Left ventricle myocardium superior (tissue), 1 donor: ENCODE measurements around the gene NETO2. TPM values are rescaled to one million over a fixed set of nuclear protein-coding genes. Genes with fewer than 3 reads are reported as not detected.
"Not testable (repeated sequence)": the region's sequence is repeated elsewhere in the genome, so short reads cannot be mapped to it uniquely, and the experiment has no call there.

Experiments used
- ATAC-seq: fragments of 200-7000 bp; cut with Tn5 transposase; one replicate; pipeline ENCODE4 v1.9.1; 2020; ENCODE audit warnings: mild to moderate bottlenecking, moderate library complexity
- DNase-seq: peaks from one replicate; pipeline ENCODE4 v3.0.0-alpha.2; 2020
- intact Hi-C: fragments of 100-400 bp; cut with micrococcal nuclease; formaldehyde crosslinking; loops from one replicate; pipeline ENCODE4 v1.11.0; 2022
- long read RNA-seq: library from polyadenylated mRNA; unstranded; transcript quantifications from one replicate; pipeline ENCODE4 v2.0.0, GENCODE V29; 2021
- total RNA-seq: library from RNA; stranded (reverse); fragmentation: NEBNext Ultra II Directional; extraction: Animal tissue kit (Norgen Biotek cat#: 25700); gene quantifications from one replicate; pipeline ENCODE4 v1.2.1, GENCODE V29; 2021
- donor health status: DM: no; HTN: yes; CAD: no; lungs with severe emphysema.

The NETO2 gene
- 2.3 TPM for total RNA-seq
- long read RNA-seq, full-length matches to known transcripts = 6 of 6 reads
- long read RNA-seq, partial matches to known transcripts = 0 of 6 reads
- long read RNA-seq, other reads (novel, unspliced or antisense) = 0 of 6 reads

- ATAC-seq = peak; percentile 70
- DNase-seq = peak; percentile 78
- intact Hi-C loops = loop anchor here (5.0 to 10.0 kb wide), 2 partner anchors 911 to 1013 kb away; partner anchors contain the start of gene ABCC12
Measured at GRCh38 chr16:47143677-47144558, at the start of gene NETO2. Gene NETO2, minus strand, starts transcription at chr16:47143945. Its CDS starts 333 bp downstream, at chr16:47143612.

GRCh38 chr16:47182318-47182717 is 38.6 kb upstream of the NETO2 start:
- DNase-seq (no peak), ATAC-seq (no peak)
- intact Hi-C loops = no loop called here

- not testable (repeated sequence) for ATAC-seq
Measured at GRCh38 chr16:47181066-47181465, 37.3 kb upstream of the NETO2 start.

GRCh38 chr16:47180073-47180472 is 36.3 kb upstream of the NETO2 start:
- DNase-seq (no peak), ATAC-seq (no peak)
- intact Hi-C loops = no loop called here

More at GRCh38 chr16:47181066-47181465, 37.3 kb upstream of the NETO2 start:
- DNase-seq, intact Hi-C loops: not testable (repeated sequence)

GRCh38 chr16:47175152-47175551 is 31.4 kb upstream of the NETO2 start:
- no peak for ATAC-seq
- intact Hi-C loops = no loop called here

GRCh38 chr16:47162670-47163420 is 19.1 kb upstream of the NETO2 start:
- ATAC-seq (no peak), DNase-seq (no peak)
- intact Hi-C loops = no loop called here

More at GRCh38 chr16:47175152-47175551, 31.4 kb upstream of the NETO2 start:
- no peak for DNase-seq

- intact Hi-C loops = no loop called here
- DNase-seq (no peak), ATAC-seq (no peak)
Measured at GRCh38 chr16:47161464-47161863, 17.7 kb upstream of the NETO2 start.

GRCh38 chr16:47160422-47160821 is 16.7 kb upstream of the NETO2 start:
- DNase-seq = no peak
- intact Hi-C loops = no loop called here
- ATAC-seq = no peak

GRCh38 chr16:47158992-47159391 is 15.2 kb upstream of the NETO2 start:
- intact Hi-C loops = no loop called here
- DNase-seq (no peak), ATAC-seq (no peak)

GRCh38 chr16:47156680-47157215 is 13.0 kb upstream of the NETO2 start:
- intact Hi-C loops = no loop called here
- DNase-seq = no peak
- no peak for ATAC-seq

- ATAC-seq, DNase-seq, intact Hi-C loops: not testable (repeated sequence)
Measured at GRCh38 chr16:47152501-47152900, 8.8 kb upstream of the NETO2 start.

- no peak for DNase-seq
- intact Hi-C loops = no loop called here
- ATAC-seq = no peak
Measured at GRCh38 chr16:47150067-47150466, 6.3 kb upstream of the NETO2 start.

- ATAC-seq (peak; percentile 17), DNase-seq (no peak)
- intact Hi-C loops = loop anchor here (5.0 to 10.0 kb wide), 2 partner anchors 910 to 1013 kb away; partner anchors contain the start of gene ABCC12
Measured at GRCh38 chr16:47144559-47144877, 773 bp upstream of the NETO2 start.

- ATAC-seq = peak; percentile 70
- intact Hi-C loops = loop anchor here (5.0 to 10.0 kb wide), 2 partner anchors 912 to 1014 kb away; partner anchors contain the start of gene ABCC12
- DNase-seq = peak; percentile 72
Measured at GRCh38 chr16:47142821-47143676, 696 bp downstream of the NETO2 start.

- peak; percentile 17 for ATAC-seq
- DNase-seq = no peak
- intact Hi-C loops = loop anchor here (5.0 to 10.0 kb wide), 2 partner anchors 912 to 1015 kb away; partner anchors contain the start of gene ABCC12
Measured at GRCh38 chr16:47142486-47142820, 1.3 kb downstream of the NETO2 start.

GRCh38 chr16:47141773-47142485 is 1.8 kb downstream of the NETO2 start:
- DNase-seq = peak; percentile 79
- ATAC-seq = peak; percentile 88
- intact Hi-C loops = loop anchor here (5.0 to 10.0 kb wide), 2 partner anchors 913 to 1015 kb away; partner anchors contain the start of gene ABCC12

GRCh38 chr16:47140686-47141085 is 3.1 kb downstream of the NETO2 start:
- DNase-seq = no peak
- no peak for ATAC-seq
- intact Hi-C loops = loop anchor here (5.0 to 10.0 kb wide), 2 partner anchors 914 to 1017 kb away; partner anchors contain the start of gene ABCC12
